IPS-18a (cell line): Measurements from ENCODE around the gene ZPR1.
"Not testable (repeated sequence)": the region's sequence is repeated elsewhere in the genome, so short reads cannot be mapped to it uniquely, and the experiment has no call there.

Source experiments
- H3K27ac ChIP-seq: one replicate; pipeline ENCODE4 v1.5.1; 2013; ENCODE audit warnings: low read length
- H3K27me3 ChIP-seq: one replicate; pipeline ENCODE4 v1.6.1; 2013; ENCODE audit warnings: mild to moderate bottlenecking, low read length; ENCODE audit not compliant: control insufficient read depth, insufficient read depth
- H3K36me3 ChIP-seq: one replicate; pipeline ENCODE4 v1.6.1; 2013; ENCODE audit warnings: low read depth, low read length; ENCODE audit not compliant: control insufficient read depth
- H3K4me1 ChIP-seq: one replicate; pipeline ENCODE4 v1.6.1; 2013; ENCODE audit warnings: low read depth, low read length; ENCODE audit not compliant: control insufficient read depth
- H3K4me3 ChIP-seq: one replicate; pipeline ENCODE4 v1.5.1; 2013; ENCODE audit warnings: low read length
- H3K9ac ChIP-seq: one replicate; pipeline ENCODE4 v1.6.1; 2013; ENCODE audit warnings: mild to moderate bottlenecking, low read length, moderate library complexity
- H3K9me3 ChIP-seq: one replicate; pipeline ENCODE4 v1.6.1; 2013; ENCODE audit warnings: low read depth, low read length; ENCODE audit not compliant: control insufficient read depth

ZPR1 gene

GRCh38 chr11:116773203-116774097 lies 14.4 kb downstream of the ZPR1 start:
- peak overlapping the region; percentile 66 for H3K9ac ChIP-seq
- peaks cover 27% of the 10 kb centered on the region for H3K36me3 ChIP-seq

GRCh38 chr11:116772443-116773202 lies 15.2 kb downstream of the ZPR1 start, which contains the start of gene BUD13:
Gene BUD13 (minus strand): TSS chr11:116772987. CDS start chr11:116772964, 23 bp downstream.
- Histone ChIP-seq H3K27me3 (no peaks in the 10 kb centered on the region), H3K4me1 (peaks cover 18% of the 10 kb centered on the region), H3K27ac (peak within 1 kb of the TSS; percentile 84), H3K4me3 (peak within 1 kb of the TSS; percentile 95), H3K36me3 (peaks cover 23% of the 10 kb centered on the region), H3K9ac (peak within 1 kb of the TSS; percentile 92), H3K9me3 (no peaks in the 10 kb centered on the region)

More at GRCh38 chr11:116773203-116774097, 14.4 kb downstream of the ZPR1 start:
- H3K27me3 ChIP-seq: no peaks in the 10 kb centered on the region
- no peaks in the 10 kb centered on the region for H3K9me3 ChIP-seq
- peaks cover 18% of the 10 kb centered on the region for H3K4me1 ChIP-seq
- H3K4me3 ChIP-seq: peak overlapping the region; percentile 75
- no peak overlapping the region for H3K27ac ChIP-seq

GRCh38 chr11:116771935-116772334 lies 15.9 kb downstream of the ZPR1 start:
- H3K9me3 ChIP-seq: no peaks in the 10 kb centered on the region
- H3K27me3 ChIP-seq: no peaks in the 10 kb centered on the region
- H3K4me1 ChIP-seq: peaks cover 18% of the 10 kb centered on the region
- H3K36me3 ChIP-seq: peaks cover 21% of the 10 kb centered on the region
- H3K9ac ChIP-seq: peak overlapping the region; percentile 92
- H3K4me3 ChIP-seq: peak overlapping the region; percentile 95
- H3K27ac ChIP-seq: peak overlapping the region; percentile 84

GRCh38 chr11:116762132-116762531 lies 25.7 kb downstream of the ZPR1 start:
- Histone ChIP-seq H3K9ac (no peak overlapping the region), H3K36me3 (peaks cover 77% of the 10 kb centered on the region), H3K27me3 (no peaks in the 10 kb centered on the region), H3K27ac (no peak overlapping the region), H3K9me3 (no peaks in the 10 kb centered on the region), H3K4me3 (no peak overlapping the region), H3K4me1 (no peaks in the 10 kb centered on the region)

- not testable (repeated sequence) for H3K27ac ChIP-seq, H3K9ac ChIP-seq, H3K4me1 ChIP-seq, H3K9me3 ChIP-seq, H3K27me3 ChIP-seq, H3K4me3 ChIP-seq
- peaks cover 64% of the 10 kb centered on the region for H3K36me3 ChIP-seq
These were observed 31.8 kb downstream of the ZPR1 start for GRCh38 chr11:116756044-116756443.

GRCh38 chr11:116750070-116750718 lies 37.6 kb downstream of the ZPR1 start:
- no peaks in the 10 kb centered on the region for H3K27me3 ChIP-seq
- peaks cover 61% of the 10 kb centered on the region for H3K36me3 ChIP-seq
- H3K9me3 ChIP-seq: no peaks in the 10 kb centered on the region
- no peak overlapping the region for H3K4me3 ChIP-seq
- no peaks in the 10 kb centered on the region for H3K4me1 ChIP-seq
- no peak overlapping the region for H3K27ac ChIP-seq
- no peak overlapping the region for H3K9ac ChIP-seq

- Histone ChIP-seq H3K27ac (no peak overlapping the region), H3K9ac (no peak overlapping the region), H3K36me3 (peaks cover 9% of the 10 kb centered on the region), H3K27me3 (no peaks in the 10 kb centered on the region), H3K4me1 (peaks cover 4% of the 10 kb centered on the region), H3K4me3 (no peak overlapping the region), H3K9me3 (no peaks in the 10 kb centered on the region)
These were observed 45.7 kb downstream of the ZPR1 start for GRCh38 chr11:116742104-116742503.

DNA sequence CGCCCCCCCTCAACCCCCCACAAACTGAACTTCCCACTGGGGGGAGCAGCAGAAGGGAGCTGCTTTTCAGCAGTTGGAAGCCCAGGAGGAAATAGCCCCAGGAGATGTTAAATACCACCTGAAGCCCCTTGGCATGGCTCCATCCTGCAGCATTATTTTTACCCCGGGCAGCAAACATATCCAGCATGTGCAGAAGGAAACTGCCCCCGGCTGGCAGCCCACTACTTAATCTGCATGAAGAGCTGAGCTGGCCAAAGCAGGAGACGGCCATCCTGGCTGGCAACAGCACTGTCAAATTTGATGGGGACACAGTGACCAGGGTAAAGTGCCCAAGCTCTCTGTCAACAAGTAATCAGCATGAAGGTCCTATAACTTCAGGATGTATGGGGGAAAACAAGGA lies 47.1 kb downstream of the ZPR1 start:
- Histone ChIP-seq H3K9ac (no peak overlapping the region), H3K9me3 (no peaks in the 10 kb centered on the region), H3K4me1 (peaks cover 4% of the 10 kb centered on the region), H3K27ac (no peak overlapping the region), H3K4me3 (no peak overlapping the region), H3K36me3 (no peaks in the 10 kb centered on the region), H3K27me3 (no peaks in the 10 kb centered on the region)

- Histone ChIP-seq H3K27me3 (no peaks in the 10 kb centered on the region), H3K36me3 (no peaks in the 10 kb centered on the region), H3K4me3 (no peak overlapping the region), H3K27ac (no peak overlapping the region), H3K9me3 (no peaks in the 10 kb centered on the region), H3K9ac (no peak overlapping the region), H3K4me1 (peaks cover 4% of the 10 kb centered on the region)
These were observed 48.8 kb downstream of the ZPR1 start for GRCh38 chr11:116738975-116739374.

GRCh38 chr11:116736763-116737162 lies 51.1 kb downstream of the ZPR1 start:
- no peak overlapping the region for H3K4me3 ChIP-seq

DNA sequence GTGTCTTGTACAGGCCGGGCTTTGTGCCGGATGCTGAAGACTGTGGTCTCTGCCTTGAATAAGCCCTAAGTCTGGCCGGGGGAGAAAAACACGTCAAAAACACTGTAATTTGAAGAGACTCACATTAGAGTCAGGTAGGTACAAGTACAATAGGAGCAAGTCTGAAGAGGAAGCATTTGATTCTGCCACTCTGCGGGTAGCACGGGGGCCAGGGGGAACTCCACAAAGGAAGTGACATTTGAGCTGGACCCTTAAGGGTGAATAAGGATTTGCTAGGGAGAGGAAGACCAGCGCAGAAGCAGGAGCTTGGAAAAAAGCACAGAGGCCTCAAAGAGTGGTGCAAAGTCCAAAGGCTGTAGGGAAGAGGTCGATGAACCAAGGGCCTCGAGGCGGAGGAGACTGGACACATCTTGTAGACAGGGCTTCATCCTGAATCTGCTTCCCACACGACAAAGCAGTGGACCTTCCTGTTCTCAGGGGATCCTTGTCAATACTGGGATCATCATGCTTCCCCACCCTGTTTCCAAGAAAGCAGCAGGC lies 53.8 kb downstream of the ZPR1 start:
- Histone ChIP-seq H3K36me3 (no peaks in the 10 kb centered on the region), H3K4me1 (peaks cover 23% of the 10 kb centered on the region), H3K9ac (no peak overlapping the region), H3K27ac (no peak overlapping the region), H3K4me3 (no peak overlapping the region), H3K9me3 (no peaks in the 10 kb centered on the region), H3K27me3 (no peaks in the 10 kb centered on the region)

More at GRCh38 chr11:116736763-116737162, 51.1 kb downstream of the ZPR1 start:
- no peaks in the 10 kb centered on the region for H3K9me3 ChIP-seq
- no peaks in the 10 kb centered on the region for H3K27me3 ChIP-seq
- H3K27ac ChIP-seq: no peak overlapping the region
- no peaks in the 10 kb centered on the region for H3K36me3 ChIP-seq
- no peak overlapping the region for H3K9ac ChIP-seq
- peaks cover 11% of the 10 kb centered on the region for H3K4me1 ChIP-seq
